ENCODE measurements around the gene IGSF9.

- TF ChIP-seq POLR2A (IDR thresholded peaks at IDR 0.05; ENCODE audit: low read length) (no peak), GATA1 (IDR thresholded peaks at IDR 0.05; ENCODE audit: low read depth, low read length) (no peak)
Measured at GRCh38 chr1:159890390-159890789, 55.0 kb downstream of the IGSF9 start.
